GM23248 (cell line): ENCODE measurements around the gene CABS1. TPM values are rescaled to one million over a fixed set of nuclear protein-coding genes. Genes with fewer than 3 reads are reported as not detected.

Source experiments
- DNase-seq: peaks from one replicate; pipeline ENCODE4 v3.0.0-alpha.2; 2015
- H2AFZ ChIP-seq: fragments of 200-600 bp; sonication (generic); 2 replicates; pipeline ENCODE4 v1.6.1; 2016; ENCODE audit warnings: antibody characterized with exemption
- H3F3A ChIP-seq: fragments of 200-600 bp; sonication (generic); 2 replicates; pipeline ENCODE4 v1.6.1; 2016; ENCODE audit warnings: mild to moderate bottlenecking, antibody characterized with exemption, mixed run types; ENCODE audit not compliant: insufficient read depth
- H3K27ac ChIP-seq: fragments of 200-600 bp; sonication (generic); 2 replicates; pipeline ENCODE4 v1.5.1; 2016; ENCODE audit warnings: mild to moderate bottlenecking
- H3K27me3 ChIP-seq: fragments of 200-600 bp; sonication (generic); replicated peaks from 2 replicates; pipeline ENCODE4 v1.6.1; 2016; ENCODE audit warnings: mild to moderate bottlenecking; ENCODE audit not compliant: insufficient read depth
- H3K36me3 ChIP-seq: fragments of 200-600 bp; sonication (generic); 2 replicates; pipeline ENCODE4 v1.6.1; 2016; ENCODE audit warnings: low read depth, mild to moderate bottlenecking
- H3K4me1 ChIP-seq: fragments of 200-600 bp; sonication (generic); 2 replicates; pipeline ENCODE4 v1.6.1; 2016; ENCODE audit warnings: mild to moderate bottlenecking; ENCODE audit not compliant: insufficient read depth
- H3K4me2 ChIP-seq: fragments of 200-600 bp; sonication (generic); one replicate; pipeline ENCODE4 v1.6.1; 2016; ENCODE audit warnings: mild to moderate bottlenecking; ENCODE audit not compliant: unreplicated experiment
- H3K4me3 ChIP-seq: fragments of 200-600 bp; sonication (generic); 2 replicates; pipeline ENCODE4 v1.5.1; 2016; ENCODE audit warnings: mild to moderate bottlenecking
- H3K79me2 ChIP-seq: fragments of 200-600 bp; sonication (generic); 2 replicates; pipeline ENCODE4 v1.6.1; 2016; ENCODE audit warnings: mild to moderate bottlenecking; ENCODE audit not compliant: insufficient read depth
- H3K9ac ChIP-seq: fragments of 200-600 bp; sonication (generic); 2 replicates; pipeline ENCODE4 v1.6.1; 2016; ENCODE audit warnings: mild to moderate bottlenecking
- H3K9me2 ChIP-seq: fragments of 200-600 bp; sonication (generic); 2 replicates; pipeline ENCODE4 v1.6.1; 2016; ENCODE audit warnings: mixed run types, mild to moderate bottlenecking, moderate library complexity; ENCODE audit not compliant: insufficient read depth
- H3K9me3 ChIP-seq: fragments of 200-600 bp; sonication (generic); one replicate; pipeline ENCODE4 v1.6.1; 2017; ENCODE audit warnings: low read depth
- H4K20me1 ChIP-seq: fragments of 200-600 bp; sonication (generic); 2 replicates; pipeline ENCODE4 v1.6.0; 2016; ENCODE audit not compliant: insufficient read depth
- EZH2 ChIP-seq: fragments of 200-600 bp; sonication (generic); IDR thresholded peaks from 2 replicates; pipeline ENCODE4 v1.6.1; 2018; ENCODE audit warnings: antibody characterized with exemption, mild to moderate bottlenecking; ENCODE audit not compliant: insufficient read depth, poor library complexity, severe bottlenecking
- EZH2phosphoT487 ChIP-seq: fragments of 200-600 bp; sonication (generic); IDR thresholded peaks from 2 replicates; pipeline ENCODE4 v1.6.1; 2018; ENCODE audit warnings: antibody characterized with exemption, moderate library complexity, mild to moderate bottlenecking, low read depth; ENCODE audit not compliant: insufficient read depth
- WGBS, 2 experiments: methylation state at CpG; one replicate each; pipeline ENCODE4 v1.1.6; 2015 to 2017; ENCODE audit warnings: low lambda C conversion rate in 2 of 2, low coverage in 1 of 2; ENCODE audit errors: missing lambda C conversion rate in 2 of 2; 5-methylcytosine and 5-hydroxymethylcytosine counted together
- in situ Hi-C: fragments of 300-500 bp; cut with MboI; formaldehyde crosslinking; loops from 2 replicates; pipeline ENCODE4 v1.15.0; 2020
- polyA plus RNA-seq: library from polyadenylated mRNA; unstranded; fragments of >200 nt; fragmentation: Nextera tagmentation; extraction: Ambion mirVana; gene quantifications from 2 replicates; pipeline ENCODE4 v1.2.1, GENCODE V29; 2016
- total RNA-seq: library from RNA; depleted of rRNA; stranded (reverse); fragments of >200 nt; shearing (Covaris generic); gene quantifications from 2 replicates; pipeline ENCODE4 v1.2.3, GENCODE V29; 2014

Gene CABS1
- total and polyA plus RNA-seq, 2 experiments from 2014 or later, result not detected

DNA sequence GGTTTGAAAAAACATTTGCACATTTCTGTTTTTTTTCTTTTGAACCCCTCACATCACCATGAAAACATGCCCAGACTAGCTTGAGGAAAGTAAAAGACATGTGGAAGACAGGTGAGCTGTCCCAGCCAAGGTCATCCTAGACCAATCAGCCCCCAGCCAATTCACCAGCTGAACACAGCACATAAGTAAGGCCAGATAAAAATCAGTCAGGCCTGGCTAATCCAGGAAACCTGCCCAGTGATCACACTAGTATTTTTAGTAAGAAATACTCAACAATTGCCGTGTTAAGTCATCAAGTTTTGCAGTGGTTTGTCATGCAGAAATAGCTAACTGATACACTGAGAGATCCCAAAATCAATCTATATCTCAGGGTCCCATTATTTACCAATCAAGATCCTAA lies 21.4 kb downstream of the CABS1 start:
- TF ChIP-seq EZH2 (no peak), EZH2phosphoT487 (no peak)
- no peaks in the 10 kb centered on the region for H4K20me1 ChIP-seq
- no peaks in the 10 kb centered on the region for H3K36me3 ChIP-seq
- H3K27me3 ChIP-seq, result no peaks in the 10 kb centered on the region
- H3K4me3 ChIP-seq, result no peak overlapping the region
- no peaks in the 10 kb centered on the region for H3K4me1 ChIP-seq
- no peaks in the 10 kb centered on the region for H3K79me2 ChIP-seq
- in situ Hi-C loops, result no loop called here
- no peaks in the 10 kb centered on the region for H3K9me3 ChIP-seq
- no peaks in the 10 kb centered on the region for H3K9me2 ChIP-seq
- no peak overlapping the region for H3K27ac ChIP-seq
- WGBS, 2 experiments, result 11 to 18% methylated on average over 1 of the region's 1 CpG
- H2AFZ ChIP-seq, result no peak overlapping the region
- H3F3A ChIP-seq, result no peaks in the 10 kb centered on the region
- DNase-seq, result no peak
- no peak overlapping the region for H3K4me2 ChIP-seq
- H3K9ac ChIP-seq, result no peak overlapping the region

DNA sequence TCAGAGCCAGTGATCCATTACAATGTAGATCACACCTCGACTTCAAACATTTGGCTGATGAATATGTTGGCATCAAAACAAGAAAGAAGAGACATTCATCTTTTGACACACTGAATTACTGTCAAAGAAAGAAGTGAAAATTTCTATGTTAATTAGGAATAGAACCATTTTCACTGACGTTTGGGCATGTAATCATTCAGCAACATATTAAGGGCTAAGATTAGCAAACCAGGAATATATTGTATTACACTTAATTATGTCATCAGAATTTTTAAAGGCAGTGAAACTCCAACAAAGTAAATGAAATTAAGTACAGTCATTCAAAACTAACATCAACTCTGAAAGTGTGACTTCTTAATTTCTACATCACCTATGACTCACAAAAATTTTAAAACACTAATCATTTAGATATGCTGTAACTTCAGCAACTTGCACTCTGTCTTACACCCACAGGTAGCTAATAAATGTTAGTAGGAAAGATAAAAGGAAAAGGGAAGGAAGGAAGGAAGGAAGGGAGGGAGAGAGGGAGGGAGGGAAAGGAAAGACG lies 24.4 kb downstream of the CABS1 start:
- WGBS, 2 experiments, result 7 to 13% methylated on average over 3 of the region's 3 CpGs
- TF ChIP-seq EZH2phosphoT487 (no peak), EZH2 (no peak)
- in situ Hi-C loops, result no loop called here
- H3K4me2 ChIP-seq, result no peak overlapping the region
- H3K79me2 ChIP-seq, result no peaks in the 10 kb centered on the region
- DNase-seq, result no peak
- H3K27ac ChIP-seq, result no peak overlapping the region
- no peaks in the 10 kb centered on the region for H4K20me1 ChIP-seq
- no peaks in the 10 kb centered on the region for H3K27me3 ChIP-seq
- H3K36me3 ChIP-seq, result no peaks in the 10 kb centered on the region
- H3K4me1 ChIP-seq, result no peaks in the 10 kb centered on the region
- no peaks in the 10 kb centered on the region for H3K9me2 ChIP-seq
- no peaks in the 10 kb centered on the region for H3F3A ChIP-seq
- H3K9ac ChIP-seq, result no peak overlapping the region
- H2AFZ ChIP-seq, result no peak overlapping the region
- H3K4me3 ChIP-seq, result no peak overlapping the region
- H3K9me3 ChIP-seq, result no peaks in the 10 kb centered on the region

DNA sequence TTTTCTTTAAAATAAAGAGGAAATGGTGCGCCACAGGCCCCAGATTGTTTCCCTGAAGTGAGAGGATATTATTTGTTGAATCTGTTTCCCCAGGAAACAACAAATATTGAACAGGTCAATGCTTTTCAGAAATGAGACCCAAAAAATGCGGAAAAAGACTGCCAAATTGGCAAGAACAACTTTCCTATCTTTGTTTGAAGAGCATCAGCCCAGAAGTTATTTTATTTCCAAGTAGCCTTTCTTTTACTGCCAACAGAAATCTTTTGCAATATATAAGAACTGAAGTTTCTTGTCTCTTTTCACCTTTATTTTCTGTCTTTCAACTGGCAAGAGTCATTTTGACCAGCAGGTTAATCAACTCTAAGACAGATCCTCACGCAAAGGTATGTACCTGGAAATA lies 25.7 kb downstream of the CABS1 start, which contains the start of gene SMR3A:
Gene SMR3A, plus strand, starts transcription at position 301 of the 400 bp plus-strand sequence. CDS start 1,356 bp downstream, outside the sequence.
- no peak for DNase-seq
- H3K9ac ChIP-seq, result no peak within 1 kb of the TSS
- TF ChIP-seq EZH2phosphoT487 (no peak), EZH2 (no peak)
- no peaks in the 10 kb centered on the region for H3K36me3 ChIP-seq
- H3K9me2 ChIP-seq, result no peaks in the 10 kb centered on the region
- no peak within 1 kb of the TSS for H3K4me2 ChIP-seq
- H3K4me3 ChIP-seq, result no peak within 1 kb of the TSS
- H3F3A ChIP-seq, result no peaks in the 10 kb centered on the region
- H3K4me1 ChIP-seq, result no peaks in the 10 kb centered on the region
- WGBS, 2 experiments, result 14 to 18% methylated on average over 3 of the region's 3 CpGs
- no peaks in the 10 kb centered on the region for H3K9me3 ChIP-seq
- no peaks in the 10 kb centered on the region for H3K79me2 ChIP-seq
- no peaks in the 10 kb centered on the region for H4K20me1 ChIP-seq
- no peak within 1 kb of the TSS for H2AFZ ChIP-seq
- H3K27me3 ChIP-seq, result no peaks in the 10 kb centered on the region
- H3K27ac ChIP-seq, result no peak within 1 kb of the TSS
- in situ Hi-C loops, result no loop called here

DNA sequence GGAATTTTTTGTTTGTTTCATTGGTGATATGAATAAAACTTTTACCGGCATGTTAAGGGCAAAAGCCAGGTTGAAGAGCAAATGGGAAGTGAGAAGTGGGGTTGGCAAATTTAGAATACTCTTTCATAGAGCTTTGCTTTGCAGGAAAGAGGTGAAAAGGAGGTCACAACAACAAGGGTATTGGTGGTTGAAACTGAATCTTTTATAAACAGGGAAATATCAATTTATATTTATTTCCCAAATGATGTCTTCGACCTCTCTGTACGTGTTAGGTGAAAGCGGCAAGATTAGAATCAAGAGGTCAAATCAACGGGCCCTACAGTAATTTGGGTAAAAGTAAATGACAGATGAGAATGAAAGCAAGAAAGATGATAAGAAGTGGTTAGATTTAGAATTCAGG lies 29.2 kb downstream of the CABS1 start:
- Histone ChIP-seq H3K27me3 (no peaks in the 10 kb centered on the region), H3K4me3 (no peak overlapping the region), H3K36me3 (no peaks in the 10 kb centered on the region), H3K27ac (no peak overlapping the region), H3K9me2 (no peaks in the 10 kb centered on the region), H3K4me2 (no peak overlapping the region), H4K20me1 (no peaks in the 10 kb centered on the region), H3K79me2 (no peaks in the 10 kb centered on the region), H3K4me1 (no peaks in the 10 kb centered on the region), H2AFZ (no peak overlapping the region), H3K9me3 (no peaks in the 10 kb centered on the region), H3F3A (no peaks in the 10 kb centered on the region), H3K9ac (no peak overlapping the region)
- DNase-seq, result no peak
- in situ Hi-C loops, result no loop called here
- WGBS, 2 experiments, result 33 to 45% methylated on average over 5 of the region's 5 CpGs
- TF ChIP-seq EZH2phosphoT487 (no peak), EZH2 (no peak)

DNA sequence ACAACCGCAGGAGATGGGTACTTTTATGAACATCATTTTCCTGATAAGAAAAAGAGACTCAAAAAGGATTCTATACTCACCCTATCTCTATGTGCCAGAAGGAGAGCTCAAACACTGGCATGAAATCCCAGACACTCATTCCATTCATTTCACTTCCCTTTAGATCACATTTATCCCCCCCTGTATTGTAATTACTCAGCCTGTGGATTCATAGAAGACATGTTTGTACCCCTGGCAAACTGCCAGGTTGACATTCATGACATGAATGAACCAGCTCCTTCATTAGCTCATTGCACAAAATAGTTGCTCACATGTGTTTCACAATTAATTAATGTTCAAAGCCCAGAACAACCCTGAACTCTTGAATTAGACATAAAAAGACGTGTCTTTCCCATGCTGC lies 30.7 kb downstream of the CABS1 start:
- no peak overlapping the region for H3K4me2 ChIP-seq
- no peaks in the 10 kb centered on the region for H3K4me1 ChIP-seq
- H3F3A ChIP-seq, result no peaks in the 10 kb centered on the region
- no peaks in the 10 kb centered on the region for H3K79me2 ChIP-seq
- H3K4me3 ChIP-seq, result no peak overlapping the region
- H4K20me1 ChIP-seq, result no peaks in the 10 kb centered on the region
- no peak for DNase-seq
- H3K27me3 ChIP-seq, result no peaks in the 10 kb centered on the region
- H3K9ac ChIP-seq, result no peak overlapping the region
- H3K36me3 ChIP-seq, result no peaks in the 10 kb centered on the region
- WGBS, 2 experiments, result 1 to 4% methylated on average over 2 of the region's 2 CpGs
- in situ Hi-C loops, result no loop called here
- TF ChIP-seq EZH2, result no peak
- H2AFZ ChIP-seq, result no peak overlapping the region
- no peaks in the 10 kb centered on the region for H3K9me2 ChIP-seq
- H3K27ac ChIP-seq, result no peak overlapping the region
- no peaks in the 10 kb centered on the region for H3K9me3 ChIP-seq
